ENCODE results near the gene UNK. TPM values are rescaled to one million over a fixed set of nuclear protein-coding genes. Genes with fewer than 3 reads are reported as not detected.
A peak's percentile ranks its signal among the peaks of the same experiment; 100 is the strongest.

UNK gene
- total and polyA plus RNA-seq, 2 of the 13 experiments (the other 11 are each of a cell fraction or from before 2014, with no cell fraction given) = 31.6 to 33.0 TPM

DNA sequence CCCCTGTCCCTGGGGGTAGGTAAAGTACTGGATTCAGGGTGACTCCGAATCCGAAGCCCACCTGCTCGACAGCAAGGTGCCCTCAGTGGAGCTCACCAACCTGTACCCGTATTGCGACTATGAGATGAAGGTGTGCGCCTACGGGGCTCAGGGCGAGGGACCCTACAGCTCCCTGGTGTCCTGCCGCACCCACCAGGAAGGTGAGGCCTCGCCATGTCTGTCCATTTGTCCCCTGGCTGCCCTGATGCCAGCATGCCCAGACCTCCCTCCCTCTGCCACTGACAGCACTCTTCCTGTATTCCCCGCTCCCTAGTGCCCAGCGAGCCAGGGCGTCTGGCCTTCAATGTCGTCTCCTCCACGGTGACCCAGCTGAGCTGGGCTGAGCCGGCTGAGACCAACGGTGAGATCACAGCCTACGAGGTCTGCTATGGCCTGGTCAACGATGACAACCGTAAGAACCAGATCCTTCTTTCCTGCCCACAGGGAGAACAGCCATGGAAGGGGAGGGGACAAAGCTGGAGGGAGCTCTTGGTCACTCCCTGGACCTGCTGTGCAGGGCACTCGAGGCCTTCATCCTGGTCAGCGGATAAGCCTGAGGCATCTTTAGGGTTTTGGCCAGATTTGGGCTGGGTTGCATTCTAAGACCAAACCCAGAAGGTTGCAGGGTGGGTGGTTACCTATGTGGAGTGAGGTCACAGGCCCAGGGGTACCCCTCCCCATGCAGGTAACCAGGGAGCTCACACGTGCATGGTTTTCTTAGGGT lies 33.8 kb upstream of the UNK start:
- no TSS peak for BruUV-seq (replicated peaks)
- no peak overlapping the region for H2AFZ ChIP-seq (ENCODE audit: low read length)
- POLR2A ChIA-PET = interaction anchor here (0.9 to 2.5 kb wide), 8 partner anchors 9 to 122 kb away, joined by 3 to 20 read pairs (median 4); partner anchors contain the start of genes RECQL5 and SMIM5
- H3K27me3 ChIP-seq (ENCODE audit: control insufficient read depth in 1 of 2, insufficient read depth in 2 of 2, low read length in 2 of 2) = no peaks in the 10 kb centered on the region
- CTCF ChIA-PET (ENCODE audit: low intra/inter-chr PET ratio, low total read pairs) = interaction anchor here (1.5 to 6.3 kb wide), 3 partner anchors 76 to 149 kb away, joined by 4 to 102 read pairs (median 28); partner anchors contain the start of gene SMIM5
- no peaks in the 10 kb centered on the region for H4K20me1 ChIP-seq (ENCODE audit: insufficient read depth, low read length)
- peaks cover 57% of the 10 kb centered on the region for H3K4me1 ChIP-seq (ENCODE audit: insufficient read depth, low read length)
- FAIRE-seq (no peak), ATAC-seq (peak; percentile 0; the same call in 1 of the 3 replicates), DNase-seq (ENCODE audit: low spot score) (no peak)
- intact Hi-C loops (cut with micrococcal nuclease; ENCODE audit: unreplicated experiment) (loop anchor here (1.0 to 5.0 kb wide), 2 partner anchors 76 to 139 kb away; no protein-coding TSS in a partner anchor), in situ Hi-C loops (cut with HindIII; ENCODE audit: extremely low pct_ligation_motif_present, low pct_unique_long_range_greater_than_20kb) (loop anchor here (5.0 to 10.0 kb wide), 2 partner anchors 74 to 136 kb away; no protein-coding TSS in a partner anchor)
- H3K36me3 ChIP-seq (replicated peaks in 1 of 2; ENCODE audit: control insufficient read depth in 1 of 2, insufficient read depth in 2 of 2, low read length in 2 of 2) = no peaks in the 10 kb centered on the region
- WGBS (ENCODE audit: low lambda C conversion rate) = 39% methylated on average over 15 of the region's 23 CpGs
- peak overlapping the region; percentile 75 for H3K4me2 ChIP-seq (ENCODE audit: low read depth, low read length)
- H3K27ac ChIP-seq (ENCODE audit: extremely low read length, insufficient read depth, low read length) = no peak overlapping the region
- no peaks in the 10 kb centered on the region for H3K79me2 ChIP-seq (ENCODE audit: insufficient read depth, low read length)
- no peak overlapping the region for H3K9ac ChIP-seq (ENCODE audit: insufficient read depth, low read depth, low read length)
- H3K4me3 ChIP-seq (replicated peaks in 1 of 3; ENCODE audit: insufficient read depth in 1 of 3, low read depth in 2 of 3, low read length in 3 of 3) = peak overlapping the region in 1 of 3 experiments; percentile 64; a peak in 1 of 6 replicates
- H3K9me3 ChIP-seq (ENCODE audit: low read length) = no peaks in the 10 kb centered on the region
- TF ChIP-seq, protein P1, sequence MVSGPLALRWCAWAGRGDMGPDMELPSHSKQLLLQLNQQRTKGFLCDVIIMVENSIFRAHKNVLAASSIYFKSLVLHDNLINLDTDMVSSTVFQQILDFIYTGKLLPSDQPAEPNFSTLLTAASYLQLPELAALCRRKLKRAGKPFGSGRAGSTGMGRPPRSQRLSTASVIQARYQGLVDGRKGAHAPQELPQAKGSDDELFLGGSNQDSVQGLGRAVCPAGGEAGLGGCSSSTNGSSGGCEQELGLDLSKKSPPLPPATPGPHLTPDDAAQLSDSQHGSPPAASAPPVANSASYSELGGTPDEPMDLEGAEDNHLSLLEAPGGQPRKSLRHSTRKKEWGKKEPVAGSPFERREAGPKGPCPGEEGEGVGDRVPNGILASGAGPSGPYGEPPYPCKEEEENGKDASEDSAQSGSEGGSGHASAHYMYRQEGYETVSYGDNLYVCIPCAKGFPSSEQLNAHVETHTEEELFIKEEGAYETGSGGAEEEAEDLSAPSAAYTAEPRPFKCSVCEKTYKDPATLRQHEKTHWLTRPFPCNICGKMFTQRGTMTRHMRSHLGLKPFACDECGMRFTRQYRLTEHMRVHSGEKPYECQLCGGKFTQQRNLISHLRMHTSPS (CRISPR knock-in tag; IDR thresholded peaks at IDR 0.05; ENCODE audit: low read depth) = peak; percentile 62; the same call in 1 of the 2 replicates
- TF ChIP-seq IKZF4 (CRISPR knock-in tag; IDR thresholded peaks at IDR 0.05; ENCODE audit: borderline replicate concordance, low read depth, not compliant biosample characterization) (no peak), TCF7L2 (IDR thresholded peaks at IDR 0.05; ENCODE audit: low read depth, low read length) (no peak), ARHGAP35 (CRISPR knock-in tag; IDR thresholded peaks at IDR 0.05; ENCODE audit: borderline replicate concordance) (no peak), ZNF607 (CRISPR knock-in tag; IDR thresholded peaks at IDR 0.05; ENCODE audit: borderline replicate concordance) (peak; percentile 70; the same call in 1 of the 2 replicates), ZNF547 (CRISPR knock-in tag; IDR thresholded peaks at IDR 0.05) (no peak), ZNF839 (CRISPR knock-in tag; IDR thresholded peaks at IDR 0.05; ENCODE audit: borderline replicate concordance) (peak; percentile 73; the same call in 1 of the 2 replicates)
- TF ChIP-seq, protein P2, sequence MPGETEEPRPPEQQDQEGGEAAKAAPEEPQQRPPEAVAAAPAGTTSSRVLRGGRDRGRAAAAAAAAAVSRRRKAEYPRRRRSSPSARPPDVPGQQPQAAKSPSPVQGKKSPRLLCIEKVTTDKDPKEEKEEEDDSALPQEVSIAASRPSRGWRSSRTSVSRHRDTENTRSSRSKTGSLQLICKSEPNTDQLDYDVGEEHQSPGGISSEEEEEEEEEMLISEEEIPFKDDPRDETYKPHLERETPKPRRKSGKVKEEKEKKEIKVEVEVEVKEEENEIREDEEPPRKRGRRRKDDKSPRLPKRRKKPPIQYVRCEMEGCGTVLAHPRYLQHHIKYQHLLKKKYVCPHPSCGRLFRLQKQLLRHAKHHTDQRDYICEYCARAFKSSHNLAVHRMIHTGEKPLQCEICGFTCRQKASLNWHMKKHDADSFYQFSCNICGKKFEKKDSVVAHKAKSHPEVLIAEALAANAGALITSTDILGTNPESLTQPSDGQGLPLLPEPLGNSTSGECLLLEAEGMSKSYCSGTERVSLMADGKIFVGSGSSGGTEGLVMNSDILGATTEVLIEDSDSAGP (CRISPR knock-in tag; IDR thresholded peaks at IDR 0.05; ENCODE audit: borderline replicate concordance) = peak; percentile 14; the same call in 1 of the 2 replicates

Measured in HepG2 (cell line).